ENCODE results near the gene CRACDL. TPM values are rescaled to one million over a fixed set of nuclear protein-coding genes. Genes with fewer than 3 reads are reported as not detected.

Gene CRACDL
- total RNA-seq, 1 experiment from 2014 or later, result 2.4 TPM

DNA sequence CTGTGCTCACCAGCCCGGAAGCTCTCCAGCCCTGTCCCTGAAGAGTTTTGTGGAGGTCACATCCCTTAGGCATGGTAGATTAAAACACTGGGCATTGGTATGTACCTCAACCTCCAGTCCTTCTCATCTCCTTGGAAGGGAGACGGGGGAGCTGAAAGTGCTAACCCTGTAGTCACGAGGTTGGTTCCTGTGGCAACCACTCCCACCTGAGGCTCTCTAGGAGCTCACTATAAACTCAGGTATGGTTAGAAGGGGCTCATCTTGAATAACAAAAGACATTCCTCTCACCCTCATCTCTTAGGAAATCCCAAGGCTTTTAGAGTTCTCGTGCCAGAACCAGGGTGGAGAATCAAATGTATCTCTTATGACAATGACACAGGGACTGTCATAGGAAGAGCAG is 162.1 kb downstream of the CRACDL start:
- no peak for DNase-seq (ENCODE audit: low read depth, low spot score)
- TF ChIP-seq CTCF (IDR thresholded peaks at IDR 0.05), result no peak
- no peak for TF ChIP-seq TCF7L2 (IDR thresholded peaks at IDR 0.05; ENCODE audit: low read depth, low read length)
- TF ChIP-seq REST (IDR thresholded peaks at IDR 0.05; ENCODE audit: insufficient read depth in 1 of 2, low read depth in 2 of 2, low read length in 1 of 2), result no peak
- TF ChIP-seq SIN3A (IDR thresholded peaks at IDR 0.05; ENCODE audit: borderline replicate concordance, insufficient read depth, low read depth, low read length), result no peak
- no peak for TF ChIP-seq POLR2AphosphoS5 (IDR thresholded peaks at IDR 0.05; ENCODE audit: low read depth, low read length)
- H3K27me3 ChIP-seq (ENCODE audit: control insufficient read depth, insufficient read depth, low read length), result no peaks in the 10 kb centered on the region
- intact Hi-C loops (cut with micrococcal nuclease; ENCODE audit: unreplicated experiment), result no loop called here
- no peaks in the 10 kb centered on the region for H3K9me3 ChIP-seq (ENCODE audit: control insufficient read depth, insufficient read depth, low read depth, low read length)
- no peak overlapping the region for H3K4me3 ChIP-seq (ENCODE audit: low read depth in 2 of 2, low read length in 2 of 2)
- CTCF ChIA-PET, result no interaction called here
- no peak for ATAC-seq
- POLR2A ChIA-PET, result no interaction called here
- in situ Hi-C loops (cut with HindIII; ENCODE audit: low pct_unique_long_range_greater_than_20kb, low sequenced_read_pairs), result no loop called here
- BruUV-seq (replicated peaks), result no TSS peak
- no peaks in the 10 kb centered on the region; the same call in 1 of the 2 replicates for H3K4me1 ChIP-seq (ENCODE audit: control insufficient read depth, insufficient read depth, low read length)
- no peaks in the 10 kb centered on the region for H3K36me3 ChIP-seq (ENCODE audit: control insufficient read depth, insufficient read depth, low read length)
- H3K27ac ChIP-seq (ENCODE audit: low read length), result no peak overlapping the region

DNA sequence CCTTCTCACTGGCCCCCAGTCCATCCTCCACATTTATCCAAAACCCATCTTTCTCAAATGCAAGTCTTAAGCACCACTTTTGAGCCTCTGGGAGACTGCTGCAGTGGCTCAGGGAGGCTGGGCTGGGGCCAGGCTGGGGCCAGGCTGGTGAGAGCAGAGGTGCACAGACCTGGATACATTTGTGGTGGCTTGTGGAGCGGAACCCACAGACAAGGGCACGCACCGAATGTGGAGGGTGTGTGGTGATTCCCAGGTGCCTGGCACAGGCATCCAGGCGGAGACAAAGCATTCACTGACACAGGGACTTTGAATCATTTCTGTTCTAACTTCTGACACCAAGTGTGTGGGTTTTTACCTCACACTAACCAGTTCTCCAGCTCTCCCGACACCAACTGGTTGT is 162.9 kb downstream of the CRACDL start:
- POLR2A ChIA-PET, result no interaction called here
- no TSS peak for BruUV-seq (replicated peaks)
- Histone ChIP-seq H3K4me1 (ENCODE audit: control insufficient read depth, insufficient read depth, low read length) (no peaks in the 10 kb centered on the region; the same call in 1 of the 2 replicates), H3K4me3 (ENCODE audit: low read depth in 2 of 2, low read length in 2 of 2) (no peak overlapping the region), H3K27me3 (ENCODE audit: control insufficient read depth, insufficient read depth, low read length) (no peaks in the 10 kb centered on the region), H3K9me3 (ENCODE audit: control insufficient read depth, insufficient read depth, low read depth, low read length) (no peaks in the 10 kb centered on the region), H3K27ac (ENCODE audit: low read length) (no peak overlapping the region), H3K36me3 (ENCODE audit: control insufficient read depth, insufficient read depth, low read length) (no peaks in the 10 kb centered on the region)
- TF ChIP-seq TCF7L2 (IDR thresholded peaks at IDR 0.05; ENCODE audit: low read depth, low read length), result no peak
- no peak for TF ChIP-seq SIN3A (IDR thresholded peaks at IDR 0.05; ENCODE audit: borderline replicate concordance, insufficient read depth, low read depth, low read length)
- no peak for TF ChIP-seq REST (IDR thresholded peaks at IDR 0.05; ENCODE audit: insufficient read depth in 1 of 2, low read depth in 2 of 2, low read length in 1 of 2)
- TF ChIP-seq CTCF (IDR thresholded peaks at IDR 0.05), result no peak
- TF ChIP-seq POLR2AphosphoS5 (IDR thresholded peaks at IDR 0.05; ENCODE audit: low read depth, low read length), result no peak
- in situ Hi-C loops (cut with HindIII; ENCODE audit: low pct_unique_long_range_greater_than_20kb, low sequenced_read_pairs) (no loop called here), intact Hi-C loops (cut with micrococcal nuclease; ENCODE audit: unreplicated experiment) (no loop called here)
- CTCF ChIA-PET, result no interaction called here
- no peak for DNase-seq (ENCODE audit: low read depth, low spot score)
- no peak for ATAC-seq

Measured in Panc1 (cell line).